ENCODE results near the gene SERP1.

DNA sequence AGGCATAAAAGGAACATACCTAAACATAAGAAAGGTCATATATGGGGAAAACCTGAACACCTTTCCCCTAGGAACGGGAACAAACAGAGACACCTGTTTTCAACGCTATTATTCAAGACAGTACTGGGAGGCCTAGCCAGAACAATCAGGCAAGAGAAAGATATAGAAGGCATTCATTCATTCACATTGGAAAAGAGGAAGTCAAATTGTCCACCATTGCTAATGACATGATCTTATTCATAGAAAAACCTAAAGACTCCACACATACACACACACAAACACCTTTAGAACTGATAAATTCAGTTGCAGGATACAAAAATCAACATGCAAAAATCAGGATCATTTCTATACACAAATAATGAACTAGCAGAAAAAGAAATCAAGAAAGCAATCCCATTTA, 36.5 kb downstream of the SERP1 start:
- TF ChIP-seq, protein P1, sequence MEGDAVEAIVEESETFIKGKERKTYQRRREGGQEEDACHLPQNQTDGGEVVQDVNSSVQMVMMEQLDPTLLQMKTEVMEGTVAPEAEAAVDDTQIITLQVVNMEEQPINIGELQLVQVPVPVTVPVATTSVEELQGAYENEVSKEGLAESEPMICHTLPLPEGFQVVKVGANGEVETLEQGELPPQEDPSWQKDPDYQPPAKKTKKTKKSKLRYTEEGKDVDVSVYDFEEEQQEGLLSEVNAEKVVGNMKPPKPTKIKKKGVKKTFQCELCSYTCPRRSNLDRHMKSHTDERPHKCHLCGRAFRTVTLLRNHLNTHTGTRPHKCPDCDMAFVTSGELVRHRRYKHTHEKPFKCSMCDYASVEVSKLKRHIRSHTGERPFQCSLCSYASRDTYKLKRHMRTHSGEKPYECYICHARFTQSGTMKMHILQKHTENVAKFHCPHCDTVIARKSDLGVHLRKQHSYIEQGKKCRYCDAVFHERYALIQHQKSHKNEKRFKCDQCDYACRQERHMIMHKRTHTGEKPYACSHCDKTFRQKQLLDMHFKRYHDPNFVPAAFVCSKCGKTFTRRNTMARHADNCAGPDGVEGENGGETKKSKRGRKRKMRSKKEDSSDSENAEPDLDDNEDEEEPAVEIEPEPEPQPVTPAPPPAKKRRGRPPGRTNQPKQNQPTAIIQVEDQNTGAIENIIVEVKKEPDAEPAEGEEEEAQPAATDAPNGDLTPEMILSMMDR (IDR thresholded peaks at IDR 0.05) = no peak
- TF ChIP-seq POLR2A (IDR thresholded peaks at IDR 0.05) = no peak

Measured in lower leg skin (tissue), 3 donors.